Suprapubic skin (tissue), 4 donors: ENCODE measurements around the gene POLRMT.

Experiments
- CTCF ChIP-seq, 2 donors: fragments of 200-600 bp in 1 of 2; fragments of 450-650 bp in 1 of 2; sonication (generic) in 1 of 2; IDR thresholded peaks; one replicate each; pipeline ENCODE4 v1.5.1; 2016 to 2019; ENCODE audit warnings: antibody characterized with exemption in 2 of 2, mild to moderate bottlenecking in 1 of 2, moderate library complexity in 1 of 2
- EP300 ChIP-seq: sonication (generic); formaldehyde crosslinking; IDR thresholded peaks from one replicate; pipeline ENCODE4 v1.6.1; 2017; ENCODE audit warnings: antibody characterized with exemption
- POLR2AphosphoS5 ChIP-seq, 3 donors: sonication (generic); formaldehyde crosslinking; IDR thresholded peaks; one replicate each; pipeline ENCODE4 v1.6.1; 2017; ENCODE audit warnings: antibody characterized with exemption in 3 of 3

- TF ChIP-seq CTCF (IDR thresholded peaks at IDR 0.05): no peak
- TF ChIP-seq EP300: no peak
- no peak for TF ChIP-seq POLR2AphosphoS5 (IDR thresholded peaks at IDR 0.05)
Measured at GRCh38 chr19:618247-618619, 15.1 kb downstream of the POLRMT start.
